ENCODE measurements around the gene KIF4A.
"Not testable (repeated sequence)": the region's sequence is repeated elsewhere in the genome, so short reads cannot be mapped to it uniquely, and the experiment has no call there.

The KIF4A gene

DNA sequence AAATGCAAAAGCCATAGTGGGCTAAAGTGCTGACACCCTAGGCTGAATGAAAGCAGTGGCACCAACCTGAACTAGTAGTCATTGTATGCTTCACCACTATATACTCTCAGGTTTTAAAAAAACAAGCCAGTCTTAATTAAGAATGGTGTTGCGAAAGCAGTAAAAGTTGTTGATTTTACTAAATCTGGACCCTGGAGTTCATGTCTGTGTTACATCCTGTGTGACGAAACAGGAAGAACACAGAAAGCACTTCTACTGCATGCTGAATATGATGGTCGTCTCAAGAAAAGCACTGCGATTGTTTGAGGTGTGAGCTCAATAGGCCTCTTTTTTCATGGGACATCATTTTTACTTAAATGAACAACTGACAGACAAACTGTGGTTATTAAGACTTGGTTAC lies 109.0 kb downstream of the KIF4A start:
- H3K4me1 ChIP-seq (ENCODE audit: insufficient read depth, poor library complexity, severe bottlenecking), result no peaks in the 10 kb centered on the region
- no peak overlapping the region for H3K4me3 ChIP-seq (ENCODE audit: severe bottlenecking)
- no peak for TF ChIP-seq CTCF (IDR thresholded peaks at IDR 0.05; ENCODE audit: poor library complexity, severe bottlenecking)
- no peaks in the 10 kb centered on the region for H3K9me3 ChIP-seq (ENCODE audit: severe bottlenecking)
- DNase-seq (ENCODE audit: low spot score) (no peak), ATAC-seq (ENCODE audit: low read depth) (no peak)
- peaks cover 30% of the 10 kb centered on the region for H3K36me3 ChIP-seq (ENCODE audit: low read depth)
- no peaks in the 10 kb centered on the region for H3K27me3 ChIP-seq (ENCODE audit: insufficient read depth, poor library complexity, severe bottlenecking)
- H3K27ac ChIP-seq (ENCODE audit: poor library complexity, severe bottlenecking), result no peak overlapping the region

DNA sequence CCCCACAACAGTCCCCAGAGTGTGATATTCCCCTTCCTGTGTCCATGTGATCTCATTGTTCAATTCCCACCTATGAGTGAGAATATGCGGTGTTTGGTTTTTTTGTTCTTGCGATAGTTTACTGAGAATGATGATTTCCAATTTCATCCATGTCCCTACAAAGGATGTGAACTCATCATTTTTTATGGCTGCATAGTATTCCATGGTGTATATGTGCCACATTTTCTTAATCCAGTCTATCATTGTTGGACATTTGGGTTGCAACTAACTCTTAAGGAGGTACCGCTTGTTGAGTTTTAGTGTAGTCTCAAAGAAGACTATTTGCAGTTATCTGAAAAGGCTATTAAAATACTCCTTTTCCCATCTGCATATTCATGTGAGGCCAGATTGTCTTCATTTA lies 110.3 kb downstream of the KIF4A start:
- H3K36me3 ChIP-seq (ENCODE audit: low read depth), result peaks cover 31% of the 10 kb centered on the region
- DNase-seq (ENCODE audit: low spot score); H3K4me1 ChIP-seq (ENCODE audit: insufficient read depth, poor library complexity, severe bottlenecking); H3K27me3 ChIP-seq (ENCODE audit: insufficient read depth, poor library complexity, severe bottlenecking); H3K4me3 ChIP-seq (ENCODE audit: severe bottlenecking); H3K27ac ChIP-seq (ENCODE audit: poor library complexity, severe bottlenecking); ATAC-seq (ENCODE audit: low read depth); H3K9me3 ChIP-seq (ENCODE audit: severe bottlenecking): not testable (repeated sequence)

GRCh38 chrX:70402721-70403120 lies 112.8 kb downstream of the KIF4A start:
- Histone ChIP-seq H3K4me3 (ENCODE audit: severe bottlenecking) (no peak overlapping the region), H3K4me1 (ENCODE audit: insufficient read depth, poor library complexity, severe bottlenecking) (no peaks in the 10 kb centered on the region), H3K36me3 (ENCODE audit: low read depth) (peaks cover 18% of the 10 kb centered on the region), H3K9me3 (ENCODE audit: severe bottlenecking) (no peaks in the 10 kb centered on the region), H3K27ac (ENCODE audit: poor library complexity, severe bottlenecking) (no peak overlapping the region), H3K27me3 (ENCODE audit: insufficient read depth, poor library complexity, severe bottlenecking) (no peaks in the 10 kb centered on the region)
- TF ChIP-seq CTCF (IDR thresholded peaks at IDR 0.05; ENCODE audit: poor library complexity, severe bottlenecking), result no peak
- 0 out of 3 replicates have a peak, but pooled peaks have one; percentile 14 for ATAC-seq (ENCODE audit: low read depth)
- DNase-seq (ENCODE audit: low spot score), result no peak

DNA sequence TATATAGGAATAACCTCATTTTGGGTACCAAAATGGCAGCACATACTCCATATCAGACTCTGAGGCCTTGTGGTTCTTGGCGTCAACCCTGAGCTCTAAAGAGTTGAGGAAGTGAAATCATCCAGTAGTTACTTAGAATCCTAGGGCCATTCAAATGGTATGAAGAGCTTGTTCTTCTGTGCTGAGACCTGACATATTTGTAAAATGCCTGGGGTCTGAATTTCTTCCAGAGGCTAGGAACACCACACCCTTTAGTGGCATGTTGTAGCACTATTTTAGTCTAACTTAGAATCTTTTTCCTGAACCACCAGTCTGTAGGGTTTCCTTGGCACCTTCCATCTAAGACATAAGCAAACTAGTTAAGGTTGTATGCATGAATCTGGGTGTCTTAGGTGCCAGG lies 115.1 kb downstream of the KIF4A start:
- no peaks in the 10 kb centered on the region for H3K9me3 ChIP-seq (ENCODE audit: severe bottlenecking)
- no peaks in the 10 kb centered on the region for H3K27me3 ChIP-seq (ENCODE audit: insufficient read depth, poor library complexity, severe bottlenecking)
- no peak for TF ChIP-seq CTCF (IDR thresholded peaks at IDR 0.05; ENCODE audit: poor library complexity, severe bottlenecking)
- H3K4me1 ChIP-seq (ENCODE audit: insufficient read depth, poor library complexity, severe bottlenecking), result no peaks in the 10 kb centered on the region
- no peak overlapping the region for H3K27ac ChIP-seq (ENCODE audit: poor library complexity, severe bottlenecking)
- ATAC-seq (ENCODE audit: low read depth) (no peak), DNase-seq (ENCODE audit: low spot score) (no peak)
- H3K36me3 ChIP-seq (ENCODE audit: low read depth), result peaks cover 21% of the 10 kb centered on the region
- no peak overlapping the region for H3K4me3 ChIP-seq (ENCODE audit: severe bottlenecking)

- H3K27ac ChIP-seq (ENCODE audit: poor library complexity, severe bottlenecking), result no peak overlapping the region
- no peak for ATAC-seq (ENCODE audit: low read depth)
- no peak for DNase-seq (ENCODE audit: low spot score)
- no peak overlapping the region for H3K4me3 ChIP-seq (ENCODE audit: severe bottlenecking)
- H3K4me1 ChIP-seq (ENCODE audit: insufficient read depth, poor library complexity, severe bottlenecking), result no peaks in the 10 kb centered on the region
- H3K27me3 ChIP-seq (ENCODE audit: insufficient read depth, poor library complexity, severe bottlenecking), result no peaks in the 10 kb centered on the region
- H3K9me3 ChIP-seq (ENCODE audit: severe bottlenecking), result no peaks in the 10 kb centered on the region
- H3K36me3 ChIP-seq (ENCODE audit: low read depth), result peaks cover 3% of the 10 kb centered on the region; the same call in 1 of the 2 replicates
- TF ChIP-seq CTCF (IDR thresholded peaks at IDR 0.05; ENCODE audit: poor library complexity, severe bottlenecking), result no peak
These were observed 121.0 kb downstream of the KIF4A start for GRCh38 chrX:70410921-70411320.

Data from RWPE2 (cell line).